ENCODE measurements around the gene FEV.

The FEV gene

DNA sequence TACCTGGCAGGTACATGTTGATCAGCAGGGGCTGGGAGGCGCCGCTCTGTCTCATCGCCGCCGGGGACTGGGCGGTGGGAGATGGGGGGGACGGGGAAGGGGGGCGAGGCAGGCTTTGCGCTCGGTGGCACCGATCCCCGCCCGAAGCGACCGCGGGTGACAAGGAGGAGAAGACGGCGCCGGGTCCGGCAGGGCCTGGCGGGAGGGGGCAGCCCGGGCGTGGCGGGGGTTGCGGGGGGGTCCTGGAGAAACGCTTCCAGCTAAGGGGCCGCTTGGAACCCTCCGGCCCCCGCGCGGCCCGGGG lies at the start of gene FEV:
Gene FEV (minus strand): TSS at position 164 of the 304 bp plus-strand sequence. CDS start 109 bp downstream, at position 55.
- DNase-seq (ENCODE audit: low read depth in 3 of 3, low spot score in 1 of 3): no peak

DNA sequence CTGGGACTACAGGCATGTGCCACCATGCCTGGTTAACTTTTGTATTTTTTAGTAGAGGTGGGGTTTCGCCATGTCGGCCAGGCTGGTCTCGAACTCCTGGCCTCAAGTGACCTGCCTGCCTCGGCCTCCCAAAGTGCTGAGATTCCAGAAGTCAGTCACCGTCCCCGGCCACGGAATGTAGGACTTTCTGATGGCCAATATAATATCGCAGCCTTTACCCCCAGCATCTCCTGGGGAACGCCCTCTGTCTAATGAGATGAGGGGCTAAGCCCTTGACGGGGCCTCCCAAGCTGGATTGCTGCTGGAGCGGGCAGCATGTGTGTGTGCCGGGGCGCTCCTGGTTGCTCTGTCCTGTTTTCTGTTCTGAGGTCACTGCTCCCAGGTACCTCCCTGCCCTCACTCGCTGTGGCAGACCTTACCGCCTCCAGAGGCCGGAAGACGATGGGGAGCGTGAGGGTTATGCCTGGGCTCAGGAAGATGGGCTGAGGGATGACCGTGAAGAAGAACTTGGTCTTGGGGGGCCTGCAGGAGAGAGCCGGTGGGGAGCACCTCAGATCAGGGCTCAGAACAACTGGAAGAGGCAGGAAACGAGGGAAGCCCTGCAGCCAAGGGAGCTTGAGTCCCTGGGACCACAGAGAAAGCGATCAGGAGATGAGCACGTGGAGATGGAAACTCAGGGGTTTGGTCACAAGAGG lies 47.2 kb upstream of the FEV start:
- no peak for DNase-seq (ENCODE audit: low read depth in 3 of 3, low spot score in 1 of 3)

DNA sequence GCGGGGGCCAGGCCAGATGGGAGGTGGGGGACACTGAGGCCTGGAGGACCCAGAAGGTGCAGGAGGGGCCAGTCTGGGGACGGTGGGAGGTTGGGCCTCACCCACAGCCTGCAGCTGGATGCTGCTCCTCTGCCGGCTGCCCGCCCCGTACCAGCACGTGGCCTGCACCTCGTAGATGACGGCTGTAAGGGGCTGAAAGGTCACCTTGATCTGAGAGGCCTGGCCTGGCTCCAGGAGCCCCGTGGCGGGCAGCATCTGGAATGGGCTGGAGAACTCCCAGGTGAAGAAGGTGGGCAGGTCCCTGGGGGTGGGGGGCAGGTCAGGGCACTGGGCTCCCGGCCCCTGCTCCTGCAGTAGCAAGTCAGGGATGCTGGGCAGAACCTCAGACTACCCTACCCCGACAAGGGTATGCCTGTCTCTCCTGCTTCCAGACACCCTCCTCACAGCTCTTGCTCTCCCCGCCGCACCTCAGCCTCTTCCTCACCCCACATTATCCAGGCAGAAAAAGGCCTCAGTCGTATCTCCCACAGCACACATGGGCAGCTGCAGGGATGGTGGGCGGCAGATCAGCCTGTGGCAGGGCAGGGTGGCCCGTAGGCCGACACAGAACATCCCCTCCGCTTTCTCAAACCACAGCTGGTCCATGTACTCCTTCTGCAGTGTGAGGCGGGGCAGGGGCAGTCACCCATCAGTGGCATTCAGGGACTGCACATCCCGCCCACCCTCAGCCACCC lies 46.2 kb upstream of the FEV start:
- DNase-seq (ENCODE audit: low read depth in 3 of 3, low spot score in 1 of 3): no peak

DNA sequence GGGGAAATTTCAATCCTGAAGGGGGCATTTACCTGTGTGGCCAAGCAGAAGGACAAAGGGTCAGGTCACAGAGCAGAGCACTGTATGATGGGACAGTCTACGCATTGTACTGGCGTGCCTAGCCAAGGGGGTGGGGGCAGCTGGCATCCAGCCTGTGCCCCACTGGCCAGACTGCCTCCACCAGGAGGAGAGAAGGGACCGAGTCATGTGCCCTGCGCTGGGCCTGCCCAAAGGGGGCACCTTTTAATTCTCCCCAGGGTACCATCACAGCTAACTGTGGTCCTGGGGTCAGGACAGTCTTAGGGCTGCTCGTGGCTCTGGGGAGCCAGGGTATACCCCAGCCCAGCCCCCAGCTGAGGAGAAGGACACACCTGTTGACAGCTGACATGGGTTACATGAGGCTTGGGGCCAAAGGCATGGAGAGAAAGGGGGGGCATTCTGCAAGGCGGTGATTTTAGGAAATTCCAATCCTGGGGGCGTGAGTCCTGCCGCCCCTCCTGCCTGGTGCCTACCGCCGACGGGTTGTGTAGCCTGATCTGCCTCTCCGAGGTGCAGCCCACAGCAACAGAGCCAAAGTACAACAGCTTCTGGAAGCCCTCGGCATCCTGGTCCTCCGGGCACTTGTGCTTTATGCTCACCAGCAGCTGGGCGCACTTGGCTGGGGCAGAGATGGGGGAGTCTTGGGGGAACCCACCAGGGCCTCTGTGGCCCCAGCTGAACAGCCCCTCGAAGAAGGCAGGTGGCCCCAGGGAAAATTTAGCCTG lies 45.4 kb upstream of the FEV start:
- no peak for DNase-seq (ENCODE audit: low read depth in 3 of 3, low spot score in 1 of 3)

DNA sequence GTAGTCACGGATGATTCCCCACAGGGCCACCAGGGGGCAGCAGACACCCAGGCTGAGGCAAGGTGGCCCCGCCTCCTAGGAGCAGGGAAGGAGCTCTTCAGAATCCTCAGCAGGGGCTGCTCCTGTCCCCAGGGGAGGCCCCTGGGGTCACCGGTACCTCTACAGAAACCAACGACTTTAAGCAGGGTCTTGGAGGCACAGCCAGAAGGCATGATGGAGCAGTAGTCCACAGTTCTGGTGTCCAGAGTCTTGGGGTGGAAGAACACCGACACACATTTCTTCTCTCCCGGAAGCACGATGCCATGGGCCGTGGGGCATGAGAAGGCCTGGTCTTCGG lies 44.8 kb upstream of the FEV start:
- peak; percentile 32 to 68 (median 43) for DNase-seq (ENCODE audit: low read depth in 3 of 3, low spot score in 1 of 3)

DNA sequence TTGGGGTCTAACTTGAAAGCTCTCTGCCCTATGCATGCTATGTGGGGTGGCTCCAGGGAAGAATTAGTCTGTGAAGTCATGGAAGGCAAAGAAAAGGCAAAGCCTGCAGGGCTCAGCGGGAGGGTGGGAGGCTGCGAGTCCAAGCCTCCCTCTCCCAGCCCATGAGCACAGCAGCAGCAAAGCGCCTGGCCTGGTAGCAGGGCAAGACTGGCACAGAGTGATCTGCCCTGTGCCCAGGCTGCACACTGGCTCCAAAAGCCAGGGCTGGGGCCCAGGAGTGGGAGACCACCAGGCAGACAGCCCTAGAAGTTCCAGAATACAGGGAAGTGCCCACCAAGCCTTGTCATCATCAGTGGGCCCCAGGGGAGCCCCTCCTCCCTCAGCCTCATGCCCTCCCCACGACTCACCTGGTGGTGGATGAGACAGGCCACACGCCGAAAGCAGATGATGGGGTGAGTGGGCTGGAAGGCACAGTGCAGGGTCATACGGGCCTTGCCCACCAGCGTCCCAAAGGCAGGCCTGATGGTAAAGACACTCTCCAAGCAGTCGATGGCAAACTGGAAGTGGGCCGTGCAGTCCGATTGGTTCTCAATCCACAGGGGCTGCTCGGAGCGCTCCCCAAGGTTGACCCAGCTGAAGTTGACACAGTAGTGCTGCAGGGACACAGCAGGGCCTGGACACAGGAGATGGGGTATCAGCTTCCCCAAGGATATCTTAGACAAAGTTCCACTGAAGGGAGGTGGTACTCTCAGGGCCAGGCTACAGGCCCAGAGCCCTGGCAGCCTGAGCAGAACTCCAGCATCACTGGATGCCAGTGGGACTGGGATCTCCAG lies 44.2 kb upstream of the FEV start:
- no peak for DNase-seq (ENCODE audit: low read depth in 3 of 3, low spot score in 1 of 3)

DNA sequence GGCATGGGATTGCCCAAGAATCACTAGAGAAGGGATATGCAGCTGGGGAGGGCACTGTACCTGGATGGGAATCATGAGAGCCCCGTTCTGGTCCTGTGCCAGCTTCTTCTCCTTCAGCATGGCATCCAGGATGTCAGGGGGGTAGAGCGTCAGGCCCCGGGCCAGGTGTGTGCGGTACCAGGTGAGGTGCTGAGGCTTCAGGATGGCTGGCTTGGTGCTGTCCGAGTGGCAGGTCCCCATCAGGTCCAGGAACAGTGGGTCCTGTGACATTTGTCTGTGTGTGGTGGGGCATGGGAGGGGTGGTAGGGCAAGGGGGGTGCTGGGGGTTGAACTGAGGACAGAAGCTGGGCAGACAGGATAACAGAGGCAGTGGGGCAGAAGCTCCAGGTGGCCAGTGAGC lies 43.2 kb upstream of the FEV start:
- no peak for DNase-seq (ENCODE audit: low read depth in 3 of 3, low spot score in 1 of 3)

DNA sequence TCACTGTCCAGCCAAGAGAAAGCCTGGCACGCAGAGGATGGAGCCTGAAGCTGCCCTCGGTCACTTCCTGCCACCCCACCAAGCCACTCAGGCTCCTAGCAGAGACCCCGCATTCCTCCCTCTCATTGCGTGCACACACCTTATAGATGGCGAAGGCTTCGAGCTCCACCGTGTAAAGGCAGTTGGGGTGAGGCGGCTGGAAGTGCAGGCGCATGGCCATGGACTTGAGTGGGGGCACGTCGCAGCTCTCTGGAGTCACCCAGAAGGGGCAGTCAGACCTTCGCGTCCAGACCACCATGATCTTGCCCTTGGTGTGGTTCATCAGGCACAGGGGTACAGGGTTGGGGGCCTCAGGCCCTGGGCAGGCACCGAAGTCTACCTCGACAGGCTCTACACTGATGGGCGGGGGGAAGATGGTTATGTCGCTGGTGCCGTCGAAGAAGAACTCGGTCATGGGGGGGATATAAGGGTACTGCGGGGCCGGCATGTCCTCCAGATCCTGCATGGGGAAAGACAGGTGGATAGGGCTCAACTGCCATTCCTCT lies 42.6 kb upstream of the FEV start:
- no peak for DNase-seq (ENCODE audit: low read depth in 3 of 3, low spot score in 1 of 3)

DNA sequence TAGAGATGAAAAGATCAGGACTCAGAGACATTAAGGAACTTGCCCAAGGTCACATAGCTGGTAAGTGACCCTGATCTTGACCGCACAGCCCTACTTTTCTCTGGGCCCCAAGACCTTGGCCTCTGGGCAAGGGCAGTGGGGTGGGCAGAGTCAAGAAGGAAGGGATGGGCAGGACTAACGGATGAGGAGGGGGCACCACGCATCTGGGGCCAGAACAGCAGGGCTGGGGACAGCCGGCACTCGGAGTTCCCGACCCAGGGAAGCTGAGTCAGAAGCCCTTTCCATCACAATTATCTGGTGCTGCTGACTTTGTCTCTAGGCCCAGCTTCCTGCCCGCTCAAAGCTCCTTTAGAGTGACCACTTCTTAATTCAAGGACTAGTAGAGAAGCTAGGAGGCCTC lies 42.0 kb upstream of the FEV start:
- DNase-seq (ENCODE audit: low read depth in 3 of 3, low spot score in 1 of 3): no peak

DNA sequence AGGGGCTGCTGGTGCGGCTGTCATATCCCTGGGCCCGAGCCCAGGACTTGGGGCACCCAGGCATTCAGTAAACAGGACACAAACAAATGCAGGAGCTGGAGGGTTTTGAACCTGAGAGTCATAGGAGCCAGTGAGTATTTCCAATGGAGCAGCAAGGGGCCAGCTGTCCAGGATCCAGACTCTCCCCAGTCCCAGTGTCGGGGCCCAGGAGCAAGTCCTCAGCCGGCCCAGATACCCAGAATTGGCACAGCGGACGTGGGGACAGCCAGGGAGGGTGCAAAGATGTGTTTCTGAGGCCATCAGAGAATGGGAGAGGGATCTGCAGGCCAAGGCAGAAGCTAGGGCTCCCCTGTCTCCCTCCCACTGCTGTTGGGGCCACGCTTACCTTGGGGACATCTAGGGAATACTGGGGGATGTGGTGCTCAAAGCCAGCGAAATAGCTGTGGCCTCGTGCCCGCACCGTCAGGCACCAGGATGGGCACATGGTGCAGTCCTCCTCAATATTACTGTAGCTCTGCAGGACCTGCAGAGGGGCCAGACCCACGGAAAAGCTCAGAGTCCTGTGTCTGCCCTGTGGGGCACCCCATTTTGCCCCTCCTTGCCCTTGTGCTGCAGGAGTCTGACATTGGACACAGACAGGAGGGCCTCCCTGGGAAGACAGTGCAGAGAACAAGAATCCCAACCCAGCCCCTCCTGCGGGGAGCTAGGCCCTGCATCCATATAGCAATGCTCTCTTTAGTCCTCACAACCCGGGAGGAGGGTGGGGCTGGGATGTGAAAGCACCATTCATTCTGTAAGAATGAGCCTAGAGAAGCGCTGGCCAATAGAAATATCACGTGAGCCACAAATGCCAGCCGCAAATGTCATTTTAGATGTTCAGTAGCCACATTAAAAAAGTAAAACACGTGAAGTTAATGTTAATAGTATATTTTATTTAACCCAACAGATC lies 40.9 kb upstream of the FEV start:
- no peak for DNase-seq (ENCODE audit: low read depth in 3 of 3, low spot score in 1 of 3)

DNA sequence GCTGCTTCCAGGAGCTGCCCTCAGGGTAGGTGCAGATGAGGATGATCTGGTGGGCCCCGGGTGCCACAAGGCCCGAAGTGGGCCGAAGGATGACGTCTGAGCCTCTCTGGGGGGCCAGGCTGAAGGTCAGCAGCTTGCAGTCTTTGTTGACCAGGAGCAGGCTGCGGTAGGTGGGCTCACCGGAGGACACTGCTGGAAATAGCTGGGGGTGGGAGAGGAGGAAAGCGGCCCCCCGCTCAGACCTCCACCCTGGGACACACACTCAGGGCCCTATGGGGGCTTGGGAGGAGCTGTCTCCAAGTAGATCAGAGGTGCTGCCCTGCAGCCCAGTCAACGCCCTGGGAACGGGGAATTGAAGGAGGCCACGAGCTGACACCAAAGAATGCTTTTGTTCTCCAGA lies 39.1 kb upstream of the FEV start:
- no peak for DNase-seq (ENCODE audit: low read depth in 3 of 3, low spot score in 1 of 3)

DNA sequence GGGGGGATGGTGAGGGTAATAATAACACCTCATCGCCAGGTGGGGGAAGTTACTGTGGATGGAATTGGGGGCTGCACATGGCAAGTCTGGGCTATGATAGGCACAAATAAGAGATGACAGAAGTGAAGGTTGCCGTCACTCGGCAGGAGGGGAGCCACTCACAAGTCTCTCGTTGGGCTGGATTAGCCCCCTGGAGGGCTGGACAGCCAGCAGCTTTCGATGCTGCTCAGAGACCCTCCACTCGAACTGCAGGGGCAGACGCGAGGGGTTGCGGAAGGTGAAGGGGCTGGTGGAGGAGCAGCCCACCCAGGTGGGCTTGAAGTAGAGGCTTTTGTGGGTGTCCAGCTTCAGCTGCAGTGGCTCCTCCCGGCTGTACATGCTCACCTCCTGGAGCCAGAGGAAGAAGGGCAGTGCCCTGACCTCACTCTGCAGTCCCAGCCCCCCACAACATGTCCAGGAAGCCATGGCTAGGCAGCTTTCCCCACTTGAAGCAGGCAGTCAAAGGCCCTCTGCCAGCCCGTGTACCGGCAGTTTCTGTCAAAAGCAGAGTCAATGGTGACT lies 38.1 kb upstream of the FEV start:
- no peak for DNase-seq (ENCODE audit: low read depth in 3 of 3, low spot score in 1 of 3)

DNA sequence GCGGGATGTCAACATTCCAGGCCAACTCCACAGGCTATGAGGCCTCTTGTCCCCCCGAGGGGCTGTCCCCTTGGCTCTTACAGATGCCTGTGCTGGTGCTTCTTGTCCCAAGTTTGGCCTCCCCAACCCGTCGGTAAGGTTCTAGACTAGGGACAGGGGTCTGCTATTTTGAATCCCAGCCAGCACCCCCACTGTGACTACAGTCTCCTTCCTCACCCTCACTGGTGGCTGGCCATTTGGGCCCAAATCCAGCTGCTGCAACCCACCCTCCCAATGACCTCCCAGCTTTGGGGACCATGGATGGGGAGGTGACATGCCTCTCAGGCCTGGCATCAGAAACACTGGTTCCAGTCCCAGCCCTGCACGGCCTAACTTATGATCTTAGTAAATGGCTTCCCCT lies 37.6 kb upstream of the FEV start:
- no peak for DNase-seq (ENCODE audit: low read depth in 3 of 3, low spot score in 1 of 3)

DNA sequence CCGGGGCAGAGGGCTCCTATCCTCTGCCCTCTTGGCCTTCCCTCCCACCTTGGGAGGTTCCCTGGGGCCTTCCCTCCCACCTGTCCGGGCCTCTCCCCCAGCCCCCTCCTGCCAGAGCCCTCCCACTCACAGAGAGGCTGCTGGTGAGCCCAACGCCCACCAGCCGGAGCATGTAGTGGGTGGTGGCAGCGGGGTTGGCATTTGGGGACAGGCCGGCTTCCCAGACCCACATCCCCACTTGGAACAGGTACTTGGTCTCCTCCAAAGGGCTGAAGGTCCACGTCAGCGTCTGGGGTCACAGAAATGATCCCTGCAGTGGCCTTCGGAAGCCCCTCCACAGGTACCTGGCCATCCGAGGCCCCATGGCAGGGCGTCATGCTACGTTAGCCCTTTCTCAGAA lies 37.1 kb upstream of the FEV start:
- no peak for DNase-seq (ENCODE audit: low read depth in 3 of 3, low spot score in 1 of 3)

DNA sequence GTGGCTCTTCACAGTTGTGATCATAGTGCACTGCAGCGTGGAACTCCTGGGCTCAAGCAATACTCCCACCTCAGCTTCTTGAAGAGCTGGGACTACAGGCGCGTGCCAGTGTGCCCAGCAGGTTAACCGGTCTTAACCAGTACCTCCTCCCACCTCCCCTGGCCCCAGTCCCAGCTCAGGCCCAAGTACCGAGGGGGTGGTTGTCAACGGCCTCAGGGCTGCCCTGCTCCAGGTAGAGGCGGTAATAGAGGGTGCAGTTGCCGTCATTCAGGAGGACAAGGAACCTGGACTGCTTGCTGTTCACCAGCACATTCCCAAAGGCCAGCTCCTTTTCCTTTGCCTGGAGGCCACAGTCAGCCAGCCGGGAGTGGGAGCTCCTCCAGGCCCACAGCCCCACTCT lies 36.6 kb upstream of the FEV start:
- no peak for DNase-seq (ENCODE audit: low read depth in 3 of 3, low spot score in 1 of 3)

DNA sequence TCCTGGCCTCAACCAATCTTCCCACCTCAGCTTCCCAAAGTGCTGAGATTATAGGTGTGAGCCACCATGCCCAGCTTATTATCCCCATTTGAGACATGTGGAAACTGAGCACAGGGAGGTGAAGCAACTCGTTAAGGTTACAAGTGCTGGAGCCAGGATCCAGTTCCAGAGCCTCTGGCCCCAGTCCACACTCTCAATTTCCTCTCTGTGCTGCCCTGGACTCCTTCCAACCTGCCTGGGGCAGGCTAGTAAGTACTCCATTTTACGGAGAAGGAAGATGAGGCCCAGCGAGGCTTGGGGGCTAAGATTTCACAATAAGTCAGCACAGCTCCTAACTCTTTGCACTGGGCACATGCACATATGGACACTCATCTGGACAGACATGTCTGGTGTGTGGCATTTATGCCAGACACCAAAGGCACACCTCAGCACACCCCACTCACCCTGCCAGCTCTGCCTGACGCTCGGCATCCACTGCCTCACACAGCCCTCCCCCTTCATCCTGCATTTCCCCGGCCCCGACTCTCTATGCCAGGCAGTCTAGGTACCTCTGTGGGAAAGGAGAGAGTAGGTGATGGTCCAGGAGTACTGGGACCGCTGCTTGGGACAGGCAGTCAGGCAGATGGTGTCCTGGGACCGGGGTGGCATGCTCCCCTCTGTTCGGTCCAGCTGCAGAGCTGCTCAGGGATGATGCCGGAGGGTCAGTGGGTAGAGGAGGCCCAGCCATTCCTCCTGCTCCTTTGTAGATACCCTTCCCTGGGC lies 35.8 kb upstream of the FEV start:
- no peak for DNase-seq (ENCODE audit: low read depth in 3 of 3, low spot score in 1 of 3)

DNA sequence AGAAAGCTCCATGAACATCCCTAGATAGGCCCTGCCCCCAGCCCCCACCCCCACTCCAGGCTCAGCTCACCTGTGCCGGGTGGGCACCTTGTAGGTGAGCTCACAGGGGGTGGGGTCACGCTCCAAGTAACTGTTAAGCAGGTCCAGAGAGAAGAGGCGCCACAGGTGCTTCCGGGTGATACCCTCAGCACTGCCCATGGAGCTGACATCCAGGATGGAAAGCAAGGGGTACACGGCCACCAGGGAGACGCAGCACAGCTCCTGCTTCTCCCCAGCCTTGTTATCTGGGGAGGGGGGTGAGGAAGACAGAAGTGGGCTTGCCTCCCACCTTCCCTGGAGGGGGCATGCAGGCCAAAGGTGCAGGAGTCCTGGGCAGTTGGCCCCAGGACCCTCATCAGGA lies 34.5 kb upstream of the FEV start:
- no peak for DNase-seq (ENCODE audit: low read depth in 3 of 3, low spot score in 1 of 3)

DNA sequence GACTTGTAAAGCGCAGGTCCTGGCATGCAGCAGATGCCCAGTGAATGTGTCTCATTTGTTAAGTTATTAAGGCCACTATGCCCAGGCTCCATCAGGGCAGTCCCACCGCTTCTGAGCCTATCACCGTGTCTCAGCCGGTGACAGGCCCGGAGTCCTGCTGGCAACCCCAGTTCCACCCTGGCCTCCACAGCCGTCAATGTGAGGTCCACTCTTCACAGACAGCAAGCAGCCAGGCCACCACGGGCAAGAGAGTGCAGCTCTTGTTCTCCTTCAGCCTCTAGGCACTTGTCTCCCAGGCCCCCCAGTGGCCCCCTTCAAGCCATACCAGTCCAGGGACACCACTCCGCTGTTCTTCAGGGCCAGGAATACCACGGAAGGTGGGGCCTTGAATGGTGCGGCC lies 33.7 kb upstream of the FEV start:
- DNase-seq (ENCODE audit: low read depth in 3 of 3, low spot score in 1 of 3): no peak

DNA sequence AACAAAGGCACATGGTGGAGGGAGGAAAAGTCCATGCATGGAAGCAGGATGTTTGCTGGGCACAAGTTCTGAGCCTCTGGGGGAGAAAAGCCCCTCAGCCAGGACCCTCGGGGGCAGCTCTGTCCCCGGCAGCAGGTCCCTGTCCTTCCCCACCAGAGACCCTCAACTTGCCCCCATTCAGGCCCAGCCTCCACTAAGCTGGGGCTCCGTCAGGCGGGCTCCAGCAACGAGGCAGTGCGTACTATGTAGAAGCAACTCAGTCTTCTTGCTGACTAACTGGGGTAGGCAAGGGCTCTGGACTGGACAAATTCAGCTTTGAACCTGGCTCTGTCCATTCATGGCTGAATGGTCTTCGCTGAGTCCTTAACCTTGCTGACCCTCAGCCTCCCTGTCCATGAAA lies 33.3 kb upstream of the FEV start:
- no peak for DNase-seq (ENCODE audit: low read depth in 3 of 3, low spot score in 1 of 3)
